Diencephalon (tissue), 1 donor: ENCODE data around the gene TRMT1L. TPM values are rescaled to one million over a fixed set of nuclear protein-coding genes. Genes with fewer than 3 reads are reported as not detected.

Source experiments
- total RNA-seq: library from RNA; depleted of rRNA; stranded (reverse); fragments of >200 nt; gene quantifications from one replicate; pipeline ENCODE4 v1.2.3, GENCODE V29; 2014

Gene TRMT1L, protein sequence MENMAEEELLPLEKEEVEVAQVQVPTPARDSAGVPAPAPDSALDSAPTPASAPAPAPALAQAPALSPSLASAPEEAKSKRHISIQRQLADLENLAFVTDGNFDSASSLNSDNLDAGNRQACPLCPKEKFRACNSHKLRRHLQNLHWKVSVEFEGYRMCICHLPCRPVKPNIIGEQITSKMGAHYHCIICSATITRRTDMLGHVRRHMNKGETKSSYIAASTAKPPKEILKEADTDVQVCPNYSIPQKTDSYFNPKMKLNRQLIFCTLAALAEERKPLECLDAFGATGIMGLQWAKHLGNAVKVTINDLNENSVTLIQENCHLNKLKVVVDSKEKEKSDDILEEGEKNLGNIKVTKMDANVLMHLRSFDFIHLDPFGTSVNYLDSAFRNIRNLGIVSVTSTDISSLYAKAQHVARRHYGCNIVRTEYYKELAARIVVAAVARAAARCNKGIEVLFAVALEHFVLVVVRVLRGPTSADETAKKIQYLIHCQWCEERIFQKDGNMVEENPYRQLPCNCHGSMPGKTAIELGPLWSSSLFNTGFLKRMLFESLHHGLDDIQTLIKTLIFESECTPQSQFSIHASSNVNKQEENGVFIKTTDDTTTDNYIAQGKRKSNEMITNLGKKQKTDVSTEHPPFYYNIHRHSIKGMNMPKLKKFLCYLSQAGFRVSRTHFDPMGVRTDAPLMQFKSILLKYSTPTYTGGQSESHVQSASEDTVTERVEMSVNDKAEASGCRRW
- total RNA-seq: 22.8 TPM

DNA sequence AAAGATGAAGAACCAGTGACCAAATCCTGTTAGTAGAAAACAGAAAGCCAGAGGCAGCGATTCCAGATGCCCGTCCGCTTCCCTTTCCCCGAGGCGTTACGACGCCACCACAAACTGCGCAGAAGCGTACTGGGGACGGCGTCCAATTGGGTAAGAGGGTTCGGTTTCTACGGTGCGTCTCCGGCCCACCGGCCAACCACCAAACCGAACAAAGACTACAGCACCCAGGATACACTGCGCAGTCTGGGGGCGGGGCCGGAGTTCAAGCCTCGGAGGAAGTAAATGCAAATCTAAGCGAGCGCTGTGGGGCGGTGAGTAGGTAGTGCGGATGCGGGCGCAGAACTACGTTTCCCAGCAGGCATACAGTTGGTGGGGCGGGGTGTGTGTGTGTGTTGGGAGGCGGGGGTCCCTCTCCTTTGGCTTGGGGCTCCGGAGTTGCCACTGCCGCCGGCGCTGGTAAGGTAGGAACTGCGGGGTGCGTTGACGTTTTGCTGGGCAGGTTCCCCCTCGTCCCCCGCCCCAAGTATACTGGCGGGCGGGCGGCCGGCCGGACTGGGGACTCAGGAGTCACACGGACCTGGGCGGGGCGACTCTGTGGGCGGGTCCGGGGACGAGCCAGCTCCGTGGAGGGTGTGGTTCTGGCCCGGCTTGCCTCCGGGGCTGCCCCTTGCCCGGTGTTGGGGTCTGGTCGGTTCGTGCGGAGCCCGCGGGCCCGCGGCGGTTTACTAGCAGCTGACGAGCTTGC is at the start of gene TRMT1L, which contains the start of gene SWT1:
TSS of gene TRMT1L (minus strand) at position 100 of the 745 bp plus-strand sequence. CDS start 241 bp downstream, outside the sequence.
TSS of gene SWT1 (plus strand) at position 314 of the 745 bp plus-strand sequence. CDS start 3,675 bp downstream, outside the sequence.

Other genes starting within 250 kb of the TRMT1L start
- 3.5 TPM for gene NIBAN1, start 182.4 kb downstream of the TRMT1L start, total RNA-seq
- gene RNF2, start 111.4 kb downstream of the TRMT1L start, total RNA-seq: 88.6 TPM
- 36.0 TPM for gene SWT1, start 214 bp upstream of the TRMT1L start, total RNA-seq
- 136 TPM for gene IVNS1ABP, start 160.3 kb upstream of the TRMT1L start, total RNA-seq